Mammary epithelial cell (primary cell): ENCODE data around the gene ULK1.

Experiments used
- CTCF ChIP-seq, 2 donors: IDR thresholded peaks in 1 of 2; conservative IDR thresholded peaks in 1 of 2; 2 replicates each; pipeline ENCODE4 v1.5.1; 2011 to 2012; ENCODE audit warnings: inconsistent platforms in 2 of 2, low read length in 2 of 2, mild to moderate bottlenecking in 2 of 2, control low read depth in 1 of 2, low read depth in 1 of 2; ENCODE audit not compliant: insufficient read depth in 1 of 2; ENCODE audit errors: extremely low read depth in 1 of 2
- EZH2 ChIP-seq: IDR thresholded peaks from 2 replicates; pipeline ENCODE4 v1.6.1; 2012; ENCODE audit warnings: low read length, inconsistent platforms, borderline replicate concordance

GRCh38 chr12:131852551-131853299 is 41.7 kb upstream of the ULK1 start:
- no peak for TF ChIP-seq CTCF (conservative IDR thresholded peaks at IDR 0.05 in 1 of 2, IDR thresholded peaks at IDR 0.05 in 1 of 2; ENCODE audit: extremely low read depth in 1 of 2, insufficient read depth in 1 of 2, low read depth in 1 of 2, low read length in 2 of 2)
- TF ChIP-seq EZH2, result no peak
